H1 (cell line): ENCODE data around the gene NSUN7. TPM values are rescaled to one million over a fixed set of nuclear protein-coding genes. Genes with fewer than 3 reads are reported as not detected.

Experiments
- CTCF ChIA-PET: fragments of 300-600 bp; sonication (Branson Sonifier 250); formaldehyde crosslinking; loops from one replicate; lab custom pipeline; 2021; ENCODE audit not compliant: partially characterized antibody; lab: Charles Lee
- POLR2A ChIA-PET: fragments of 300-600 bp; sonication (Branson Sonifier 250); formaldehyde crosslinking; loops from one replicate; lab custom pipeline; 2021; ENCODE audit warnings: inconsistent platforms; ENCODE audit not compliant: partially characterized antibody; lab: Charles Lee
- DNase-seq, 2 experiments: peaks; one replicate each; pipeline versions ENCODE4 v3.0.0 to v3.0.0-alpha.2; 2010 to 2022; ENCODE audit warnings: low spot score in 2 of 2, low read depth in 1 of 2, mixed read lengths in 1 of 2
- FAIRE-seq: peaks from 2 replicates; lab custom pipeline; 2011; peaks lifted over from hg19 to GRCh38; lab: Jason Lieb, UNC
- H2AFZ ChIP-seq: 2 replicates; pipeline ENCODE4 v1.8.1; 2012; ENCODE audit warnings: low read length, inconsistent platforms
- H2AK5ac ChIP-seq: 2 replicates; pipeline ENCODE4 v1.6.1; 2013; ENCODE audit warnings: low read depth, low read length
- H2BK120ac ChIP-seq: replicated peaks from 2 replicates; pipeline ENCODE3; 2013; ENCODE audit warnings: low read depth, low read length, inconsistent platforms
- H2BK12ac ChIP-seq: 2 replicates; pipeline ENCODE4 v1.6.1; 2013; ENCODE audit warnings: low read depth, low read length
- H2BK15ac ChIP-seq: 2 replicates; pipeline ENCODE4 v1.6.1; 2013; ENCODE audit warnings: low read length
- H2BK20ac ChIP-seq: 2 replicates; pipeline ENCODE4 v1.6.1; 2013; ENCODE audit warnings: low read length
- H2BK5ac ChIP-seq: 2 replicates; pipeline ENCODE4 v1.6.1; 2013; ENCODE audit warnings: low read depth, low read length
- H3K14ac ChIP-seq: 2 replicates; pipeline ENCODE4 v1.6.1; 2013; ENCODE audit warnings: inconsistent platforms; ENCODE audit not compliant: insufficient read length
- H3K18ac ChIP-seq: 2 replicates; pipeline ENCODE4 v1.6.1; 2013; ENCODE audit warnings: low read length; ENCODE audit errors: extremely low read depth
- H3K23ac ChIP-seq: 2 replicates; pipeline ENCODE4 v1.6.1; 2013; ENCODE audit warnings: inconsistent platforms; ENCODE audit not compliant: insufficient read length
- H3K23me2 ChIP-seq: 2 replicates; pipeline ENCODE4 v1.6.1; 2013; ENCODE audit warnings: low read depth, low read length
- H3K27ac ChIP-seq: 2 replicates; pipeline ENCODE4 v1.6.1; 2011; ENCODE audit warnings: low read depth, low read length, inconsistent platforms
- H3K27me3 ChIP-seq, 4 experiments: replicated peaks in 1 of 4; 1 replicate in 1 of 4; 2 replicates in 3 of 4; pipeline versions ENCODE4 v1.6.1 to v1.8.1; 2011 to 2013; ENCODE audit warnings: low read length in 3 of 4, mild to moderate bottlenecking in 3 of 4, inconsistent platforms in 2 of 4, mixed read lengths in 2 of 4, moderate library complexity in 1 of 4; ENCODE audit not compliant: control insufficient read depth in 3 of 4, insufficient read depth in 3 of 4; ENCODE audit errors: extremely low read depth in 1 of 4
- H3K36me3 ChIP-seq, 4 experiments: 2 replicates each; pipeline versions ENCODE4 v1.6.1 to v1.8.1; 2011 to 2013; ENCODE audit warnings: mild to moderate bottlenecking in 4 of 4, low read length in 3 of 4, moderate library complexity in 2 of 4, control low read depth in 1 of 4, inconsistent platforms in 1 of 4; ENCODE audit not compliant: insufficient read depth in 4 of 4, control insufficient read depth in 2 of 4
- H3K4ac ChIP-seq: replicated peaks from 2 replicates; pipeline ENCODE3; 2013; ENCODE audit warnings: low read length, low read depth, mixed read lengths, inconsistent platforms; ENCODE audit not compliant: insufficient read length
- H3K4me1 ChIP-seq, 4 experiments: replicated peaks in 1 of 4; 1 replicate in 1 of 4; 2 replicates in 3 of 4; pipeline versions ENCODE4 v1.6.1 to v1.8.1; 2011 to 2013; ENCODE audit warnings: low read length in 3 of 4, inconsistent platforms in 2 of 4, mixed read lengths in 1 of 4; ENCODE audit not compliant: insufficient read depth in 4 of 4, control insufficient read depth in 3 of 4
- H3K4me2 ChIP-seq, 2 experiments: 2 replicates each; pipeline versions ENCODE4 v1.6.1 to v1.8.1; 2011 to 2013; ENCODE audit warnings: low read depth in 2 of 2, low read length in 2 of 2, control low read depth in 1 of 2, inconsistent platforms in 1 of 2, mild to moderate bottlenecking in 1 of 2; ENCODE audit not compliant: insufficient read depth in 1 of 2
- H3K4me3 ChIP-seq, 4 experiments: fragments of 200-600, 300-600 bp in 1 of 4; sonication (generic), shearing (Covaris generic), sonication (Bioruptor Twin) in 1 of 4; 2 replicates each; pipeline versions ENCODE4 v1.5.1 to v1.8.1; 2011 to 2016; ENCODE audit warnings: low read length in 4 of 4, low read depth in 3 of 4, control low read depth in 2 of 4, inconsistent platforms in 2 of 4, mild to moderate bottlenecking in 2 of 4, mixed read lengths in 1 of 4, moderate library complexity in 1 of 4; ENCODE audit not compliant: insufficient read depth in 2 of 4; ENCODE audit errors: extremely low read depth in 1 of 4
- H3K56ac ChIP-seq: replicated peaks from 2 replicates; pipeline ENCODE3; 2013; ENCODE audit warnings: low read depth, mild to moderate bottlenecking, mixed read lengths, low read length, inconsistent platforms; ENCODE audit not compliant: insufficient read length
- H3K79me1 ChIP-seq: 2 replicates; pipeline ENCODE4 v1.6.1; 2013; ENCODE audit warnings: low read depth, low read length, control low read depth
- H3K79me2 ChIP-seq, 2 experiments: 2 replicates each; pipeline versions ENCODE4 v1.6.1 to v1.8.1; 2012 to 2013; ENCODE audit warnings: low read length in 2 of 2, mild to moderate bottlenecking in 2 of 2, inconsistent platforms in 1 of 2; ENCODE audit not compliant: insufficient read depth in 2 of 2, control insufficient read depth in 1 of 2
- H3K9ac ChIP-seq, 4 experiments: replicated peaks in 1 of 4; 1 replicate in 1 of 4; 2 replicates in 3 of 4; pipeline versions ENCODE4 v1.6.1 to v1.8.1; 2011 to 2013; ENCODE audit warnings: low read depth in 3 of 4, low read length in 3 of 4, control low read depth in 2 of 4, mild to moderate bottlenecking in 2 of 4, moderate library complexity in 2 of 4, inconsistent platforms in 1 of 4; ENCODE audit errors: extremely low read depth in 1 of 4
- H3K9me3 ChIP-seq, 2 experiments: 2 replicates each; pipeline versions ENCODE4 v1.6.1 to v1.8.1; 2012 to 2013; ENCODE audit warnings: mild to moderate bottlenecking in 2 of 2, moderate library complexity in 2 of 2, control low read depth in 1 of 2, inconsistent platforms in 1 of 2, low read depth in 1 of 2, low read length in 1 of 2, mixed read lengths in 1 of 2; ENCODE audit not compliant: insufficient read depth in 2 of 2
- H4K20me1 ChIP-seq, 2 experiments: replicated peaks in 1 of 2; 2 replicates each; pipeline versions ENCODE3 to v1.8.1; 2011 to 2013; ENCODE audit warnings: inconsistent platforms in 2 of 2, low read length in 2 of 2, mild to moderate bottlenecking in 1 of 2; ENCODE audit not compliant: insufficient read depth in 2 of 2, control insufficient read depth in 1 of 2
- H4K5ac ChIP-seq: 2 replicates; pipeline ENCODE4 v1.6.1; 2013; ENCODE audit warnings: low read length, low read depth, mixed read lengths, inconsistent platforms; ENCODE audit not compliant: insufficient read length
- H4K8ac ChIP-seq: 2 replicates; pipeline ENCODE4 v1.8.0; 2013; ENCODE audit warnings: mild to moderate bottlenecking, moderate library complexity, low read length, inconsistent platforms; ENCODE audit not compliant: insufficient read depth; ENCODE audit errors: extremely low read depth
- H4K91ac ChIP-seq: replicated peaks from 2 replicates; pipeline ENCODE3; 2013; ENCODE audit warnings: low read length, mixed read lengths, inconsistent platforms; ENCODE audit not compliant: insufficient read length
- ASH2L ChIP-seq: fragments of 200-600, 300-600 bp; sonication (generic); IDR thresholded peaks from one replicate; pipeline ENCODE4 v1.7.1; 2017; ENCODE audit warnings: low read length
- PHF8 ChIP-seq: fragments of 200-600 bp; sonication (generic); conservative IDR thresholded peaks from 2 replicates; pipeline ENCODE4 v1.7.1; 2012; ENCODE audit warnings: low read depth, mild to moderate bottlenecking, inconsistent platforms, low read length, moderate library complexity
- POLR2A ChIP-seq, 2 experiments: IDR thresholded peaks; 1 replicate in 1 of 2; 2 replicates in 1 of 2; pipeline ENCODE4 v1.6.1; 2011; ENCODE audit warnings: low read depth in 2 of 2, low read length in 2 of 2, mild to moderate bottlenecking in 2 of 2; ENCODE audit errors: control extremely low read depth in 1 of 2
- WGBS, 2 experiments: shearing (Covaris generic) in 1 of 2; methylation state at CpG; one replicate each; pipeline versions ENCODE4 v1.1.6 to v1.1.7; 2013 to 2015; ENCODE audit warnings: low lambda C conversion rate in 2 of 2, mixed read lengths in 2 of 2, inconsistent platforms in 1 of 2, low coverage in 1 of 2, missing lambda C conversion rate in 1 of 2; ENCODE audit not compliant: insufficient replicate concordance in 2 of 2, insufficient coverage in 1 of 2, insufficient read length in 1 of 2; ENCODE audit errors: extremely low coverage in 1 of 2, missing lambda C conversion rate in 1 of 2; 5-methylcytosine and 5-hydroxymethylcytosine counted together
- polyA plus RNA-seq, 7 experiments: library from polyadenylated mRNA; depleted of rRNA in 3 of 7; stranded (reverse) in 5 of 7; unstranded in 2 of 7; fragments of >200 nt in 5 of 7; fragments of 200-250 nt in 2 of 7; gene quantifications; 1 replicate in 5 of 7; 2 replicates in 1 of 7; 4 replicates in 1 of 7; pipeline versions ENCODE4 v1.2.1 to v1.2.3, GENCODE V29; 2011 to 2013; ENCODE audit warnings: missing spikeins in 2 of 7, mixed read lengths in 2 of 7
- total RNA-seq: library from RNA; stranded (reverse); fragmentation: NEBNext Ultra II Directional; extraction: Animal tissue kit (Norgen Biotek cat#: 25700); gene quantifications from 2 replicates; pipeline ENCODE4 v1.2.1, GENCODE V29; 2021

The NSUN7 gene
- total and polyA plus RNA-seq, 2 of the 8 experiments (the other 6 are each of a cell fraction or from before 2014, with no cell fraction given) = 8.8 to 24.4 TPM

- no peak overlapping the region for H4K91ac ChIP-seq
- H3K23ac ChIP-seq = no peak overlapping the region
- ChIA-PET CTCF (interaction anchor here (0.6 to 1.1 kb wide), 2 partner anchors 19 to 430 kb away, joined by 3 to 4 read pairs; no protein-coding TSS in a partner anchor), POLR2A (interaction anchor here (0.7 kb wide), 1 partner anchor 13 kb away, joined by 6 read pairs; no protein-coding TSS in a partner anchor)
- no peak overlapping the region for H2BK120ac ChIP-seq
- H3K4me2 ChIP-seq = no peak overlapping the region
- no peaks in the 10 kb centered on the region for H3K79me1 ChIP-seq
- no peak overlapping the region for H3K9ac ChIP-seq
- no peak overlapping the region for H4K8ac ChIP-seq
- no peaks in the 10 kb centered on the region for H4K20me1 ChIP-seq
- no peak overlapping the region for H4K5ac ChIP-seq
- H2BK12ac ChIP-seq = no peak overlapping the region
- no peak overlapping the region for H2BK15ac ChIP-seq
- no peak overlapping the region for H3K27ac ChIP-seq
- H3K4me3 ChIP-seq = no peak overlapping the region
- H2BK20ac ChIP-seq = no peak overlapping the region
- H3K79me2 ChIP-seq = peaks cover 0 to 12% of the 10 kb centered on the region in 2 experiments; a peak in 2 of 4 replicates
- H3K14ac ChIP-seq = no peak overlapping the region
- peaks cover 0 to 4% (median 0%) of the 10 kb centered on the region in 4 experiments; a peak in 1 of 7 replicates for H3K4me1 ChIP-seq
- peaks cover 5% of the 10 kb centered on the region; the same call in 1 of the 2 replicates for H3K23me2 ChIP-seq
- no peak overlapping the region for H3K18ac ChIP-seq
- peaks cover 0 to 27% (median 6%) of the 10 kb centered on the region in 4 experiments; a peak in 2 of 8 replicates for H3K36me3 ChIP-seq
- H2BK5ac ChIP-seq = no peak overlapping the region
- no peak overlapping the region for H2AK5ac ChIP-seq
- no peak overlapping the region for H2AFZ ChIP-seq
- H3K4ac ChIP-seq = no peak overlapping the region
- DNase-seq (no peak), FAIRE-seq (no peak)
- no peak overlapping the region for H3K56ac ChIP-seq
- 94% methylated on average over 4 of the region's 4 CpGs; no CpG with 5 or more reads in 1 of the 2 experiments for WGBS, 2 experiments
- peaks cover 0 to 3% of the 10 kb centered on the region in 2 experiments; a peak in 2 of 4 replicates for H3K9me3 ChIP-seq
- no peaks in the 10 kb centered on the region for H3K27me3 ChIP-seq
- TF ChIP-seq ASH2L (no peak), PHF8 (no peak), POLR2A (IDR thresholded peaks at IDR 0.05; ENCODE audit: control extremely low read depth in 1 of 2, low read depth in 2 of 2, low read length in 2 of 2) (no peak)
Observed at GRCh38 chr4:40755616-40756015, 5.9 kb downstream of the NSUN7 start.
